ENCODE data around the gene ATAD3A. TPM values are rescaled to one million over a fixed set of nuclear protein-coding genes. Genes with fewer than 3 reads are reported as not detected.
A peak's percentile ranks its signal among the peaks of the same experiment; 100 is the strongest.

ATAD3A gene
- total RNA-seq, 2 donors from 2014 or later: 24.9 to 34.2 TPM

- DNase-seq (no peak), ATAC-seq (replicated peaks in 1 of 2) (no peak)
- Mint-ChIP-seq H3K27ac (no peak overlapping the region), H3K27me3 (ENCODE audit: low read depth) (no peaks in the 10 kb centered on the region), H3K9me3 (no peaks in the 10 kb centered on the region), H3K4me1 (ENCODE audit: low read depth) (no peaks in the 10 kb centered on the region), H3K36me3 (ENCODE audit: insufficient read depth in 2 of 2) (peaks cover 0 to 2% of the 10 kb centered on the region in 2 donors), H3K4me3 (peak overlapping the region in 1 of 2 donors; percentile 24)
Measured at GRCh38 chr1:1540818-1541628, 29.1 kb downstream of the ATAD3A start.

GRCh38 chr1:1541956-1542765 is 30.2 kb downstream of the ATAD3A start:
- H3K27me3 Mint-ChIP-seq (ENCODE audit: low read depth): no peaks in the 10 kb centered on the region
- no peaks in the 10 kb centered on the region for H3K9me3 Mint-ChIP-seq
- H3K4me3 Mint-ChIP-seq: peak overlapping the region in 1 of 2 donors; percentile 20
- H3K27ac Mint-ChIP-seq: no peak overlapping the region
- H3K4me1 Mint-ChIP-seq (ENCODE audit: low read depth): no peaks in the 10 kb centered on the region
- no peak for ATAC-seq (replicated peaks in 1 of 2)
- DNase-seq: no peak
- peaks cover 0 to 2% of the 10 kb centered on the region in 2 donors for H3K36me3 Mint-ChIP-seq (ENCODE audit: insufficient read depth in 2 of 2)

GRCh38 chr1:1542766-1543705 is 31.1 kb downstream of the ATAD3A start:
- Mint-ChIP-seq H3K4me1 (ENCODE audit: low read depth) (no peaks in the 10 kb centered on the region), H3K4me3 (no peak overlapping the region), H3K9me3 (no peaks in the 10 kb centered on the region), H3K27ac (no peak overlapping the region), H3K36me3 (ENCODE audit: insufficient read depth in 2 of 2) (peaks cover 0 to 2% of the 10 kb centered on the region in 2 donors), H3K27me3 (ENCODE audit: low read depth) (no peaks in the 10 kb centered on the region)
- DNase-seq: no peak
- no peak for ATAC-seq (replicated peaks in 1 of 2)

GRCh38 chr1:1543706-1544099 is 31.7 kb downstream of the ATAD3A start:
- ATAC-seq (replicated peaks in 1 of 2): no peak
- H3K4me1 Mint-ChIP-seq (ENCODE audit: low read depth): no peaks in the 10 kb centered on the region
- peaks cover 0 to 2% of the 10 kb centered on the region in 2 donors for H3K36me3 Mint-ChIP-seq (ENCODE audit: insufficient read depth in 2 of 2)
- no peaks in the 10 kb centered on the region for H3K9me3 Mint-ChIP-seq
- H3K27ac Mint-ChIP-seq: no peak overlapping the region
- DNase-seq: no peak
- H3K27me3 Mint-ChIP-seq (ENCODE audit: low read depth): no peaks in the 10 kb centered on the region
- H3K4me3 Mint-ChIP-seq: no peak overlapping the region

- no peaks in the 10 kb centered on the region for H3K4me1 Mint-ChIP-seq (ENCODE audit: low read depth)
- ATAC-seq (replicated peaks in 1 of 2) (no peak), DNase-seq (no peak)
- no peak overlapping the region for H3K4me3 Mint-ChIP-seq
- no peak overlapping the region for H3K27ac Mint-ChIP-seq
- no peaks in the 10 kb centered on the region for H3K9me3 Mint-ChIP-seq
- no peaks in the 10 kb centered on the region for H3K27me3 Mint-ChIP-seq (ENCODE audit: low read depth)
- peaks cover 0 to 2% of the 10 kb centered on the region in 2 donors for H3K36me3 Mint-ChIP-seq (ENCODE audit: insufficient read depth in 2 of 2)
Measured at GRCh38 chr1:1544544-1544943, 32.6 kb downstream of the ATAD3A start.

- DNase-seq (no peak), ATAC-seq (replicated peaks in 1 of 2) (no peak)
- Mint-ChIP-seq H3K27me3 (ENCODE audit: low read depth) (no peaks in the 10 kb centered on the region), H3K9me3 (no peaks in the 10 kb centered on the region), H3K27ac (no peak overlapping the region), H3K36me3 (ENCODE audit: insufficient read depth in 2 of 2) (peaks cover 0 to 2% of the 10 kb centered on the region in 2 donors), H3K4me3 (no peak overlapping the region), H3K4me1 (ENCODE audit: low read depth) (no peaks in the 10 kb centered on the region)
Measured at GRCh38 chr1:1545946-1546737, 34.2 kb downstream of the ATAD3A start.

GRCh38 chr1:1547011-1547410 is 35.0 kb downstream of the ATAD3A start:
- ATAC-seq (replicated peaks in 1 of 2): no peak
- peaks cover 0 to 2% of the 10 kb centered on the region in 2 donors for H3K36me3 Mint-ChIP-seq (ENCODE audit: insufficient read depth in 2 of 2)
- H3K4me3 Mint-ChIP-seq: no peak overlapping the region
- H3K27me3 Mint-ChIP-seq (ENCODE audit: low read depth): no peaks in the 10 kb centered on the region
- H3K9me3 Mint-ChIP-seq: no peaks in the 10 kb centered on the region
- no peak for DNase-seq
- no peaks in the 10 kb centered on the region for H3K4me1 Mint-ChIP-seq (ENCODE audit: low read depth)
- no peak overlapping the region for H3K27ac Mint-ChIP-seq

- Mint-ChIP-seq H3K4me3 (no peak overlapping the region), H3K27me3 (ENCODE audit: low read depth) (no peaks in the 10 kb centered on the region), H3K27ac (no peak overlapping the region), H3K9me3 (no peaks in the 10 kb centered on the region), H3K4me1 (ENCODE audit: low read depth) (no peaks in the 10 kb centered on the region), H3K36me3 (ENCODE audit: insufficient read depth in 2 of 2) (peaks cover 0 to 2% of the 10 kb centered on the region in 2 donors)
- no peak for ATAC-seq (replicated peaks in 1 of 2)
- no peak for DNase-seq
Measured at GRCh38 chr1:1547476-1547875, 35.5 kb downstream of the ATAD3A start.

- ATAC-seq (replicated peaks in 1 of 2) (no peak), DNase-seq (no peak)
- Mint-ChIP-seq H3K27me3 (ENCODE audit: low read depth) (no peaks in the 10 kb centered on the region), H3K4me1 (ENCODE audit: low read depth) (no peaks in the 10 kb centered on the region), H3K9me3 (no peaks in the 10 kb centered on the region), H3K36me3 (ENCODE audit: insufficient read depth in 2 of 2) (peaks cover 0 to 2% of the 10 kb centered on the region in 2 donors), H3K4me3 (no peak overlapping the region), H3K27ac (no peak overlapping the region)
Measured at GRCh38 chr1:1548591-1548990, 36.6 kb downstream of the ATAD3A start.

GRCh38 chr1:1550087-1550486 is 38.1 kb downstream of the ATAD3A start:
- Mint-ChIP-seq H3K27me3 (ENCODE audit: low read depth) (no peaks in the 10 kb centered on the region), H3K27ac (no peak overlapping the region), H3K4me3 (no peak overlapping the region), H3K36me3 (ENCODE audit: insufficient read depth in 2 of 2) (no peaks in the 10 kb centered on the region), H3K4me1 (ENCODE audit: low read depth) (no peaks in the 10 kb centered on the region), H3K9me3 (no peaks in the 10 kb centered on the region)
- ATAC-seq (replicated peaks in 1 of 2) (no peak), DNase-seq (no peak)

- Mint-ChIP-seq H3K36me3 (ENCODE audit: insufficient read depth in 2 of 2) (peaks cover 0 to 1% of the 10 kb centered on the region in 2 donors), H3K27ac (no peak overlapping the region), H3K4me1 (ENCODE audit: low read depth) (no peaks in the 10 kb centered on the region), H3K27me3 (ENCODE audit: low read depth) (no peaks in the 10 kb centered on the region), H3K9me3 (no peaks in the 10 kb centered on the region), H3K4me3 (no peak overlapping the region)
- DNase-seq (no peak), ATAC-seq (replicated peaks in 1 of 2) (no peak)
Measured at GRCh38 chr1:1550591-1551432, 38.9 kb downstream of the ATAD3A start.
